SK-N-SH (cell line): ENCODE measurements around the gene VEGFA. TPM values are rescaled to one million over a fixed set of nuclear protein-coding genes. Genes with fewer than 3 reads are reported as not detected.

ENCODE experiments used
- CTCF ChIA-PET: fragments of 300-600, 350-600 bp; formaldehyde crosslinking; extraction: SDS; loops from one replicate; lab custom pipeline; 2021; lab: Yijun Ruan, JAX
- POLR2A ChIA-PET: fragments of 350-600 bp; sonication (Branson Sonifier 250); formaldehyde crosslinking; extraction: SDS; loops from one replicate; lab custom pipeline; 2020; ENCODE audit warnings: antibody characterized with exemption, inconsistent platforms; lab: Yijun Ruan, JAX
- DNase-seq: peaks from one replicate; pipeline ENCODE4 v3.0.0; 2012
- H2AFZ ChIP-seq: fragments of 200-600 bp; sonication (generic); 2 replicates; pipeline ENCODE4 v1.8.1; 2016; ENCODE audit warnings: antibody characterized with exemption, mild to moderate bottlenecking, low read depth
- H3F3A ChIP-seq: fragments of 200-600 bp; sonication (generic); replicated peaks from 2 replicates; pipeline ENCODE3; 2016; ENCODE audit warnings: antibody characterized with exemption, mild to moderate bottlenecking; ENCODE audit not compliant: insufficient read depth
- H3K27ac ChIP-seq, 2 experiments: fragments of 200-500 bp in 1 of 2; fragments of 200-600 bp in 1 of 2; sonication (Bioruptor generic) in 1 of 2; sonication (generic), shearing (Covaris generic) in 1 of 2; 2 replicates each; pipeline versions ENCODE4 v1.5.1 to v1.6.1; 2014 to 2016; ENCODE audit warnings: low read depth in 2 of 2, inconsistent platforms in 1 of 2, low read length in 1 of 2, mild to moderate bottlenecking in 1 of 2, mixed read lengths in 1 of 2
- H3K27me3 ChIP-seq: fragments of 200-600 bp; sonication (generic), shearing (Covaris generic); 2 replicates; pipeline ENCODE4 v1.6.1; 2016; ENCODE audit warnings: mixed run types; ENCODE audit not compliant: insufficient read depth
- H3K36me3 ChIP-seq, 2 experiments: fragments of 200-500 bp in 1 of 2; fragments of 200-600 bp in 1 of 2; sonication (Bioruptor generic) in 1 of 2; sonication (generic) in 1 of 2; replicated peaks in 1 of 2; 2 replicates each; pipeline versions ENCODE3 to v1.5.1; 2014 to 2016; ENCODE audit warnings: low read length in 1 of 2, mild to moderate bottlenecking in 1 of 2; ENCODE audit not compliant: insufficient read depth in 2 of 2, control insufficient read depth in 1 of 2
- H3K4me1 ChIP-seq, 2 experiments: fragments of 200-500 bp in 1 of 2; fragments of 200-600 bp in 1 of 2; sonication (Bioruptor generic) in 1 of 2; sonication (generic), shearing (Covaris generic) in 1 of 2; 2 replicates each; pipeline versions ENCODE4 v1.5.1 to v1.6.1; 2014 to 2016; ENCODE audit warnings: low read depth in 1 of 2, low read length in 1 of 2, mixed run types in 1 of 2; ENCODE audit not compliant: insufficient read depth in 2 of 2, control insufficient read depth in 1 of 2
- H3K4me2 ChIP-seq: fragments of 200-600 bp; sonication (generic), shearing (Covaris generic); 2 replicates; pipeline ENCODE4 v1.6.1; 2017; ENCODE audit warnings: mixed run types
- H3K4me3 ChIP-seq, 2 experiments: fragments of 200-500 bp in 1 of 2; fragments of 200-600 bp in 1 of 2; sonication (Bioruptor generic) in 1 of 2; sonication (generic), shearing (Covaris generic) in 1 of 2; 2 replicates each; pipeline versions ENCODE4 v1.5.1 to v1.8.1; 2014 to 2016; ENCODE audit warnings: low read depth in 2 of 2, inconsistent platforms in 1 of 2, low read length in 1 of 2, mild to moderate bottlenecking in 1 of 2, mixed read lengths in 1 of 2, moderate library complexity in 1 of 2
- H3K79me2 ChIP-seq: fragments of 200-600 bp; sonication (generic); 2 replicates; pipeline ENCODE4 v1.8.1; 2017; ENCODE audit warnings: mild to moderate bottlenecking; ENCODE audit not compliant: insufficient read depth
- H3K9ac ChIP-seq: fragments of 200-600 bp; sonication (generic); 2 replicates; pipeline ENCODE4 v1.6.1; 2017; ENCODE audit warnings: mixed run types
- H3K9me2 ChIP-seq: fragments of 200-600 bp; sonication (generic); 2 replicates; pipeline ENCODE4 v1.6.1; 2017; ENCODE audit warnings: mixed run types
- H3K9me3 ChIP-seq: fragments of 200-600 bp; sonication (generic); 2 replicates; pipeline ENCODE4 v1.6.1; 2017; ENCODE audit warnings: mixed run types, mild to moderate bottlenecking, moderate library complexity
- H4K20me1 ChIP-seq: fragments of 200-600 bp; sonication (generic); 2 replicates; pipeline ENCODE4 v1.6.1; 2017; ENCODE audit warnings: mild to moderate bottlenecking, mixed run types; ENCODE audit not compliant: insufficient read depth
- EP300 ChIP-seq, 2 experiments: IDR thresholded peaks; 2 replicates each; pipeline versions ENCODE4 v1.4.0 to v1.6.1; 2012; ENCODE audit warnings: borderline replicate concordance in 1 of 2, low read depth in 1 of 2, low read length in 1 of 2
- MXI1 ChIP-seq: IDR thresholded peaks from 2 replicates; pipeline ENCODE4 v1.6.1; 2012; ENCODE audit warnings: mild to moderate bottlenecking, low read depth, low read length, improper control_type of control experiment
- NFIC ChIP-seq: IDR thresholded peaks from 2 replicates; pipeline ENCODE4 v1.4.0; 2012; ENCODE audit warnings: borderline replicate concordance
- POLR2AphosphoS5 ChIP-seq: IDR thresholded peaks from 2 replicates; pipeline ENCODE4 v1.6.1; 2012; ENCODE audit warnings: low read depth, low read length
- RCOR1 ChIP-seq: fragments of 150-350 bp; IDR thresholded peaks from 2 replicates; pipeline ENCODE4 v1.6.1; 2017; ENCODE audit warnings: antibody characterized with exemption, low read length
- RXRA ChIP-seq: IDR thresholded peaks from 2 replicates; pipeline ENCODE4 v1.4.0; 2012; ENCODE audit warnings: low read depth, mild to moderate bottlenecking, borderline replicate concordance
- SIN3A ChIP-seq: IDR thresholded peaks from 2 replicates; pipeline ENCODE4 v1.6.1; 2012; ENCODE audit warnings: low read depth, mild to moderate bottlenecking, low read length, moderate library complexity, borderline replicate concordance
- SMC3 ChIP-seq: IDR thresholded peaks from 2 replicates; pipeline ENCODE4 v1.6.1; 2012; ENCODE audit warnings: low read depth, low read length, improper control_type of control experiment
- TCF12 ChIP-seq: IDR thresholded peaks from 2 replicates; pipeline ENCODE4 v1.4.0; 2012
- WGBS: methylation state at CpG from one replicate; pipeline ENCODE4 v1.1.6; 2017; ENCODE audit warnings: low lambda C conversion rate; 5-methylcytosine and 5-hydroxymethylcytosine counted together
- polyA plus RNA-seq, 3 experiments: library from polyadenylated mRNA; depleted of rRNA; stranded (reverse); fragments of >200 nt; gene quantifications; 2 replicates each; pipeline ENCODE4 v1.2.3, GENCODE V29; 2012
- TF ChIP-seq, protein P1 (sequence below): IDR thresholded peaks from 2 replicates; pipeline ENCODE4; 2012
- TF ChIP-seq, protein P2 (sequence below): IDR thresholded peaks from 2 replicates; pipeline ENCODE4 v1.4.0; 2012; ENCODE audit warnings: low read depth, borderline replicate concordance
- TF ChIP-seq, protein P3 (sequence below): fragments of 150-350 bp; IDR thresholded peaks from 2 replicates; pipeline ENCODE4 v1.6.1; 2016; ENCODE audit warnings: mild to moderate bottlenecking, low read depth, low read length
- TF ChIP-seq, protein P4 (sequence below): fragments of 150-350 bp; IDR thresholded peaks from 2 replicates; pipeline ENCODE4 v1.6.1; 2017; ENCODE audit warnings: antibody characterized with exemption, low read length, low read depth, borderline replicate concordance
- TF ChIP-seq, protein P5 (sequence below): IDR thresholded peaks from 2 replicates; pipeline ENCODE4 v1.4.0; 2012; ENCODE audit warnings: low read depth

Gene VEGFA
- polyA plus RNA-seq, 1 of the 3 experiments (the other 2 are of a cell fraction): 81.0 TPM

DNA sequence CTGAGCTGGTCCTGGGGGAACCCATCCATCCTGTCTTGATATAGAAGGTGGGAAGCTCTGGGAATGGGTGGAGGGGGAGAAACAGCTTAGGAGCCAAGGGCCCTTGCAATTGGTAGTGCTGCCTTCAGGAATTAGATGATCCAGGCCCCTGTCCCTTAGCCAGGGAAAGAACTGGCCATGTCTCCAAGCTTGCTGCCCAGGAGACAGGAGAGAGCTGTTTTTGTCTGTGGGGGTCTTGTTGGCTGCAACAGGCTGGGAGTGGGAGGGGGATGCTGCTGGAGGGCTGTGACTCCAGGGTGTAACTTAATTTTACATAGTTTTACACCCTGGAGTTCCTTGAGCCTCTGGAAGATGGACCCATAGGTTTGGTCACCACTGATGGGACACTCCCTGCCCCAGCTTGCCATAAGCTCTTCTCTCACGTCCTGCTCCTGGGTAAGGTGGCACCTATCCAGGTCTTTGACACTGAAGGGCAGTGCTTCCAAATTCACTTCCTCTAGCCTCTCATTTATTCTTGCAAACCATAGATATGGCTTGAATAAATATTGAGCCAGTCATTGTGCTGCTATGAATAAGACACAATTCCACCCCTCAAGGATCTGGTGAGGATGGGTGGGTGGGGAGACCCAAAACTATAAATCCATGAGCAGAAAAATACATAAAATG, 16.8 kb downstream of the VEGFA start:
- H3K27ac ChIP-seq: no peak overlapping the region
- H3K4me3 ChIP-seq: no peak overlapping the region
- H3K9me2 ChIP-seq: no peaks in the 10 kb centered on the region
- DNase-seq: no peak
- no peak overlapping the region for H3K9ac ChIP-seq
- TF ChIP-seq RCOR1: no peak
- TF ChIP-seq SMC3: no peak
- no peak for TF ChIP-seq TCF12
- TF ChIP-seq MXI1: no peak
- no peak for TF ChIP-seq NFIC
- no peak for TF ChIP-seq POLR2AphosphoS5
- TF ChIP-seq, protein P1, sequence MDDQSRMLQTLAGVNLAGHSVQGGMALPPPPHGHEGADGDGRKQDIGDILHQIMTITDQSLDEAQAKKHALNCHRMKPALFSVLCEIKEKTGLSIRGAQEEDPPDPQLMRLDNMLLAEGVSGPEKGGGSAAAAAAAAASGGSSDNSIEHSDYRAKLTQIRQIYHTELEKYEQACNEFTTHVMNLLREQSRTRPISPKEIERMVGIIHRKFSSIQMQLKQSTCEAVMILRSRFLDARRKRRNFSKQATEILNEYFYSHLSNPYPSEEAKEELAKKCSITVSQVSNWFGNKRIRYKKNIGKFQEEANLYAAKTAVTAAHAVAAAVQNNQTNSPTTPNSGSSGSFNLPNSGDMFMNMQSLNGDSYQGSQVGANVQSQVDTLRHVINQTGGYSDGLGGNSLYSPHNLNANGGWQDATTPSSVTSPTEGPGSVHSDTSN: no peak
- no peak for TF ChIP-seq EP300 (IDR thresholded peaks at IDR 0.05; ENCODE audit: borderline replicate concordance in 1 of 2, low read depth in 1 of 2, low read length in 1 of 2)
- no peak for TF ChIP-seq RXRA
- TF ChIP-seq, protein P2, sequence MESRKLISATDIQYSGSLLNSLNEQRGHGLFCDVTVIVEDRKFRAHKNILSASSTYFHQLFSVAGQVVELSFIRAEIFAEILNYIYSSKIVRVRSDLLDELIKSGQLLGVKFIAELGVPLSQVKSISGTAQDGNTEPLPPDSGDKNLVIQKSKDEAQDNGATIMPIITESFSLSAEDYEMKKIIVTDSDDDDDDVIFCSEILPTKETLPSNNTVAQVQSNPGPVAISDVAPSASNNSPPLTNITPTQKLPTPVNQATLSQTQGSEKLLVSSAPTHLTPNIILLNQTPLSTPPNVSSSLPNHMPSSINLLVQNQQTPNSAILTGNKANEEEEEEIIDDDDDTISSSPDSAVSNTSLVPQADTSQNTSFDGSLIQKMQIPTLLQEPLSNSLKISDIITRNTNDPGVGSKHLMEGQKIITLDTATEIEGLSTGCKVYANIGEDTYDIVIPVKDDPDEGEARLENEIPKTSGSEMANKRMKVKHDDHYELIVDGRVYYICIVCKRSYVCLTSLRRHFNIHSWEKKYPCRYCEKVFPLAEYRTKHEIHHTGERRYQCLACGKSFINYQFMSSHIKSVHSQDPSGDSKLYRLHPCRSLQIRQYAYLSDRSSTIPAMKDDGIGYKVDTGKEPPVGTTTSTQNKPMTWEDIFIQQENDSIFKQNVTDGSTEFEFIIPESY: no peak
- no peak for TF ChIP-seq SIN3A
- TF ChIP-seq, protein P3, sequence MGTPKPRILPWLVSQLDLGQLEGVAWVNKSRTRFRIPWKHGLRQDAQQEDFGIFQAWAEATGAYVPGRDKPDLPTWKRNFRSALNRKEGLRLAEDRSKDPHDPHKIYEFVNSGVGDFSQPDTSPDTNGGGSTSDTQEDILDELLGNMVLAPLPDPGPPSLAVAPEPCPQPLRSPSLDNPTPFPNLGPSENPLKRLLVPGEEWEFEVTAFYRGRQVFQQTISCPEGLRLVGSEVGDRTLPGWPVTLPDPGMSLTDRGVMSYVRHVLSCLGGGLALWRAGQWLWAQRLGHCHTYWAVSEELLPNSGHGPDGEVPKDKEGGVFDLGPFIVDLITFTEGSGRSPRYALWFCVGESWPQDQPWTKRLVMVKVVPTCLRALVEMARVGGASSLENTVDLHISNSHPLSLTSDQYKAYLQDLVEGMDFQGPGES: no peak
- TF ChIP-seq, protein P4, sequence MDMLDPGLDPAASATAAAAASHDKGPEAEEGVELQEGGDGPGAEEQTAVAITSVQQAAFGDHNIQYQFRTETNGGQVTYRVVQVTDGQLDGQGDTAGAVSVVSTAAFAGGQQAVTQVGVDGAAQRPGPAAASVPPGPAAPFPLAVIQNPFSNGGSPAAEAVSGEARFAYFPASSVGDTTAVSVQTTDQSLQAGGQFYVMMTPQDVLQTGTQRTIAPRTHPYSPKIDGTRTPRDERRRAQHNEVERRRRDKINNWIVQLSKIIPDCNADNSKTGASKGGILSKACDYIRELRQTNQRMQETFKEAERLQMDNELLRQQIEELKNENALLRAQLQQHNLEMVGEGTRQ: no peak
- TF ChIP-seq, protein P5, sequence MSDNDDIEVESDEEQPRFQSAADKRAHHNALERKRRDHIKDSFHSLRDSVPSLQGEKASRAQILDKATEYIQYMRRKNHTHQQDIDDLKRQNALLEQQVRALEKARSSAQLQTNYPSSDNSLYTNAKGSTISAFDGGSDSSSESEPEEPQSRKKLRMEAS: no peak
- WGBS: 83% methylated on average over 1 of the region's 1 CpG
- H3K4me2 ChIP-seq: no peak overlapping the region
- no peaks in the 10 kb centered on the region for H3K79me2 ChIP-seq
- POLR2A ChIA-PET: interaction anchor here (0.8 to 1.8 kb wide), 5 partner anchors 10 to 155 kb away, joined by 3 to 10 read pairs (median 4); no protein-coding TSS in a partner anchor
- no peaks in the 10 kb centered on the region for H3F3A ChIP-seq
- H2AFZ ChIP-seq: no peak overlapping the region
- peaks cover 13% of the 10 kb centered on the region; the same call in 1 of the 2 replicates for H4K20me1 ChIP-seq
- H3K27me3 ChIP-seq: no peaks in the 10 kb centered on the region
- no peaks in the 10 kb centered on the region for H3K9me3 ChIP-seq
- H3K4me1 ChIP-seq: peaks cover 0 to 11% of the 10 kb centered on the region in 2 experiments; a peak in 1 of 4 replicates
- H3K36me3 ChIP-seq: peaks cover 0 to 43% of the 10 kb centered on the region in 2 experiments
- CTCF ChIA-PET: interaction anchor here (0.8 to 3.4 kb wide), 9 partner anchors 13 to 292 kb away, joined by 3 to 35 read pairs (median 6); partner anchors contain the start of gene VEGFA
